Kidney glomerular epithelial cell (primary cell): Measurements from ENCODE around the gene SOCS3.

Experiments used
- DNase-seq: peaks from one replicate; lab custom pipeline; 2025; lab: John Stamatoyannopoulos, UW

The SOCS3 gene

DNA sequence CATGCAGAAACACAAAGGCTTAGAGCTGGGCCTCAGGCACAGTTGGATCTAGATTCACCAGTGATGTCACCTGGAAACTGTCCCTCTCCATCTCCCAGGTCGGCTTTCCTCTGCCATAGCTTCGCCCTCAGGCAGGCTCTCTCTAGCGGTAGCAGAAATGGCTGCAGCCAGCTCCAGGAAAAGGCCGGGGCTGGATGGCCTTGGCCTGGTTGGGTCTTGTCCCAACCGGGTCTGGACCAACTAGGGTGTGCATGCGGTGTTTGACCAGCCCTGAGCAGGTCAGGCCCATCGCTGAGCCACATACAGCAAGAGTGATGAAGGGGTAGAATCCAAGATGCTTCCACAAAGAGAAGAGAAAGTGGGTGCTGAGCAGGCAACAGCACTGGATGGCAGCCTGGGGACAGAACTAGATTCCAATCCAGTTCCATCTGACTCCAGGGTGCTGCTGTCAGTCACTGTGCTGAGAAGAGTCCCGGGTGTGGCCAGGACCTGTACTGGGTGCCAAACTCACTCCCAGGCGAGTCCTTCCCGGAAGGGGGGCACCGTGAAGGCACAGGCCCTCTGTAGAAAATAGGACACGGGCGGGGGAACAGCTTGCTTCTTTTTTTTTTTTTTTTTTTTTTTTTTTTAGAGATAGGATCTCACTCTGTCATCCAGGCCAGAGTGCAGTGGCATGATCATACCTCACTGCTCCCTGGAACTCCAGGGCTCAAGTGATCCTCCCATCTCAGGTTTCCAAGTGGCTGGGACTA lies 51.8 kb downstream of the SOCS3 start:
- no peak for DNase-seq

DNA sequence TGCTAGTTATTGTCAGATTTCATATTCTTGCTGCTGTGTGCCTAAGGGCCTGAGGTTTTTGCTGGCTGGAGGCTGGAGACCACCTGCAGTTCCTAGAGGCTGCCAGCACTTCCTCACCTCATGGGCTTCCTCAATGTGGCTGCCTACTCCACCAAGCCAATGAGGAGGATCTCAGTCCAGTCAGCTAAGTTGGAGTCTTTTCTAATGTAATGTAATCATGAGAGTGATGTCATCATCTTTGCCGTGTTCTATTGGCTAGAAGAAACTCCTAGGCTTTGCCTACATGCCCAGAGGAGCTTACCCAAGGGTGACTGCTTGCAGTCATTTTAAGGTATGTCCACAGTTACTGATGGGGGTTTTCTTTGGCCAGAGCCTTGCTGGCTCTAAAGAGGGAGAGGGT lies 53.0 kb downstream of the SOCS3 start:
- DNase-seq, result no peak
